HepG2 (cell line): ENCODE data around the gene DRAM1. TPM values are rescaled to one million over a fixed set of nuclear protein-coding genes. Genes with fewer than 3 reads are reported as not detected.
A peak's percentile ranks its signal among the peaks of the same experiment; 100 is the strongest.

ENCODE experiments used
- ATF7-NPFF ChIP-seq: sonication (generic); formaldehyde crosslinking; IDR thresholded peaks from 2 replicates; pipeline ENCODE4 v1.8.1; 2023; ENCODE audit warnings: mild to moderate bottlenecking, low read depth, missing genetic modification reagents, moderate library complexity
- JUNB ChIP-seq: sonication (generic); formaldehyde crosslinking; IDR thresholded peaks from 2 replicates; pipeline ENCODE4 v1.8.0; 2022; ENCODE audit warnings: missing genetic modification reagents, mild to moderate bottlenecking, borderline replicate concordance
- NFE2 ChIP-seq: sonication (generic); formaldehyde crosslinking; IDR thresholded peaks from 2 replicates; pipeline ENCODE4 v1.4.0; 2020; ENCODE audit warnings: missing genetic modification reagents
- SAP130 ChIP-seq: IDR thresholded peaks from 2 replicates; pipeline ENCODE4 v1.6.1; 2016; ENCODE audit warnings: low read depth
- ZBTB38 ChIP-seq: sonication (generic); formaldehyde crosslinking; IDR thresholded peaks from 2 replicates; pipeline ENCODE4 v1.5.1; 2020; ENCODE audit warnings: mild to moderate bottlenecking, missing genetic modification reagents
- ZBTB7A ChIP-seq: sonication (generic); formaldehyde crosslinking; IDR thresholded peaks from 2 replicates; pipeline ENCODE4 v1.8.0; 2022; ENCODE audit warnings: mild to moderate bottlenecking, missing genetic modification reagents
- ZFX ChIP-seq: sonication (generic); formaldehyde crosslinking; IDR thresholded peaks from 2 replicates; pipeline ENCODE4 v1.4.0; 2020; ENCODE audit warnings: mild to moderate bottlenecking, low read depth, missing genetic modification reagents, moderate library complexity
- ZNF30 ChIP-seq: sonication (generic); formaldehyde crosslinking; IDR thresholded peaks from 2 replicates; pipeline ENCODE4 v1.5.0; 2020; ENCODE audit warnings: mild to moderate bottlenecking, missing genetic modification reagents
- ZNF496 ChIP-seq: sonication (generic); formaldehyde crosslinking; IDR thresholded peaks from 2 replicates; pipeline ENCODE4 v1.8.1; 2023; ENCODE audit warnings: mild to moderate bottlenecking, moderate library complexity, missing genetic modification reagents; ENCODE audit not compliant: insufficient replicate concordance
- ZNF598 ChIP-seq: sonication (generic); formaldehyde crosslinking; IDR thresholded peaks from 2 replicates; pipeline ENCODE4 v1.5.1; 2020; ENCODE audit warnings: mild to moderate bottlenecking, missing genetic modification reagents, borderline replicate concordance
- ZNF75D ChIP-seq: sonication (generic); formaldehyde crosslinking; IDR thresholded peaks from 2 replicates; pipeline ENCODE4 v1.8.1; 2023; ENCODE audit warnings: missing genetic modification reagents, mild to moderate bottlenecking, borderline replicate concordance
- ZNF891 ChIP-seq: sonication (generic); formaldehyde crosslinking; IDR thresholded peaks from 2 replicates; pipeline ENCODE4 v1.5.0; 2020; ENCODE audit warnings: mild to moderate bottlenecking, missing genetic modification reagents
- polyA plus RNA-seq, 8 experiments: library from polyadenylated mRNA; depleted of rRNA in 3 of 8; stranded (reverse) in 7 of 8; unstranded in 1 of 8; fragments of >200 nt; fragmentation: Illumina TruSeq in 4 of 8; extraction: Trizol in 4 of 8; gene quantifications; 2 replicates each; pipeline versions ENCODE4 v1.2.1 to v1.2.3, GENCODE V29; 2011 to 2016; ENCODE audit warnings: low read depth in 4 of 8, missing spikeins in 1 of 8, mixed read lengths in 1 of 8; ENCODE audit not compliant: insufficient read depth in 1 of 8
- total RNA-seq, 5 experiments: library from RNA; depleted of rRNA; stranded (reverse); fragments of >200 nt; fragmentation: Illumina TruSeq; extraction: Trizol; gene quantifications; 2 replicates each; pipeline ENCODE4 v1.2.3, GENCODE V29; 2016; ENCODE audit warnings: low read depth in 1 of 5
- TF ChIP-seq, protein P1 (sequence below): sonication (generic); formaldehyde crosslinking; IDR thresholded peaks from 2 replicates; pipeline ENCODE4 v1.4.0; 2020; ENCODE audit warnings: missing genetic modification reagents, low read depth, mild to moderate bottlenecking, borderline replicate concordance
- TF ChIP-seq, protein P2 (sequence below): sonication (generic); formaldehyde crosslinking; IDR thresholded peaks from 2 replicates; pipeline ENCODE4 v1.4.0; 2020; ENCODE audit warnings: missing genetic modification reagents
- TF ChIP-seq, protein P3 (sequence below): IDR thresholded peaks from 2 replicates; pipeline ENCODE4 v1.6.1; 2012; ENCODE audit warnings: inconsistent platforms
- TF ChIP-seq, protein P4 (sequence below): IDR thresholded peaks from 2 replicates; pipeline ENCODE4 v1.4.0; 2020; ENCODE audit warnings: mild to moderate bottlenecking, missing genetic modification reagents
- TF ChIP-seq, protein P5 (sequence below): sonication (generic); formaldehyde crosslinking; IDR thresholded peaks from 2 replicates; pipeline ENCODE4 v1.8.1; 2023; ENCODE audit warnings: mild to moderate bottlenecking, missing genetic modification reagents, borderline replicate concordance
- TF ChIP-seq, protein P6 (sequence below): sonication (generic); formaldehyde crosslinking; IDR thresholded peaks from 2 replicates; pipeline ENCODE4 v1.5.1; 2020; ENCODE audit warnings: mild to moderate bottlenecking, missing genetic modification reagents, moderate library complexity

DRAM1 gene
- total and polyA plus RNA-seq, 2 of the 13 experiments (the other 11 are each of a cell fraction or from before 2014, with no cell fraction given): 20.9 to 32.6 TPM

DNA sequence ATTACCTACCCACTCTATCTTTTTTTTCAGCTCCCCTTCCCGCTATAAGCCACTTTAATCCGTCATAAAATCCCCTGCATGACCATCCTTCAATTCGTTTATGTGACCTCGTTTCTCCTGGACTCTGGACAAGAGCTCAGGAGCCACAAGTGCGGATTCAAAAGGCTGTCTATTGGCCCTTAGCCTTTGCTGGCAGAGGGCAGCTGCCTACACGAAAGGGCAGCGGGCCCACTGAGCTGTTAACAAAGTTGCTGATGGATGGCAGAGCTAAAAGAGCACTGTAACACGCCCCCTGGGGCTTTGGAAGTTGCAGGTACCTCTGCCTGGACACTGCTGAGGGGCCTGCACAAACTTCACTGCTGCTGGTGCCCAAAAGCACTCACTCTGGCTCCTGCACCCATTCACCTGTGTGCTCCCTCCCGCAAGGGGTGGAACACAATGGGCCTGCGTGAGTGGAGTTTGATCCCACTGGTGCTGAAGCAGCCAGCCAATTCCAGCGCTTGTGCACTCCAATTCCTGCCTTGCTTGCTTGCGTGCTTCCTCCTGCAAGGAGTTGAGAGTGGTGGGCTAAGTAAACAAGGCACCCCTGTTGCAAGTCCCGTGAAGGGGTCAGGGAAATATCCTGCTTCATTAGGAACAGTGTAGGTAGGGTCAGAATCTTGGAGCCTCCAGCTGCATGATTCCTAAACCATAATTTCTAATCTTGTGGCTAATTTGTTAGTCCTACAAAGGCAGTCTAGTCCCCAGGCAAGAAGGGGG is 10.6 kb upstream of the DRAM1 start (continued):
- no peak for TF ChIP-seq NFE2 (CRISPR knock-in tag)
- no peak for TF ChIP-seq ZNF496
- TF ChIP-seq, protein P1, sequence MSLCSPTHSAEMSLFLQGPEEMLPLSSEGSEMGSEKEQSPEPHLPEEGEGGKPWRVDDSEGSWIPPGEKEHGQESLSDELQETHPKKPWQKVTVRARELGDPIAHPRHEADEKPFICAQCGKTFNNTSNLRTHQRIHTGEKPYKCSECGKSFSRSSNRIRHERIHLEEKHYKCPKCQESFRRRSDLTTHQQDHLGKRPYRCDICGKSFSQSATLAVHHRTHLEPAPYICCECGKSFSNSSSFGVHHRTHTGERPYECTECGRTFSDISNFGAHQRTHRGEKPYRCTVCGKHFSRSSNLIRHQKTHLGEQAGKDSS: 0 out of 2 replicates have a peak, but pooled peaks have one; percentile 43
- TF ChIP-seq ZBTB7A: peak; percentile 95
- TF ChIP-seq, protein P2, sequence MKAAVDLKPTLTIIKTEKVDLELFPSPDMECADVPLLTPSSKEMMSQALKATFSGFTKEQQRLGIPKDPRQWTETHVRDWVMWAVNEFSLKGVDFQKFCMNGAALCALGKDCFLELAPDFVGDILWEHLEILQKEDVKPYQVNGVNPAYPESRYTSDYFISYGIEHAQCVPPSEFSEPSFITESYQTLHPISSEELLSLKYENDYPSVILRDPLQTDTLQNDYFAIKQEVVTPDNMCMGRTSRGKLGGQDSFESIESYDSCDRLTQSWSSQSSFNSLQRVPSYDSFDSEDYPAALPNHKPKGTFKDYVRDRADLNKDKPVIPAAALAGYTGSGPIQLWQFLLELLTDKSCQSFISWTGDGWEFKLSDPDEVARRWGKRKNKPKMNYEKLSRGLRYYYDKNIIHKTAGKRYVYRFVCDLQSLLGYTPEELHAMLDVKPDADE (CRISPR knock-in tag): no peak
- TF ChIP-seq, protein P3, sequence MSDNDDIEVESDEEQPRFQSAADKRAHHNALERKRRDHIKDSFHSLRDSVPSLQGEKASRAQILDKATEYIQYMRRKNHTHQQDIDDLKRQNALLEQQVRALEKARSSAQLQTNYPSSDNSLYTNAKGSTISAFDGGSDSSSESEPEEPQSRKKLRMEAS: no peak
- TF ChIP-seq ZNF75D (CRISPR knock-in tag): no peak
- peak; percentile 30; the same call in 1 of the 2 replicates for TF ChIP-seq ZNF598
- peak; percentile 50 for TF ChIP-seq ZFX
- no peak for TF ChIP-seq ZNF891
- TF ChIP-seq, protein P4, sequence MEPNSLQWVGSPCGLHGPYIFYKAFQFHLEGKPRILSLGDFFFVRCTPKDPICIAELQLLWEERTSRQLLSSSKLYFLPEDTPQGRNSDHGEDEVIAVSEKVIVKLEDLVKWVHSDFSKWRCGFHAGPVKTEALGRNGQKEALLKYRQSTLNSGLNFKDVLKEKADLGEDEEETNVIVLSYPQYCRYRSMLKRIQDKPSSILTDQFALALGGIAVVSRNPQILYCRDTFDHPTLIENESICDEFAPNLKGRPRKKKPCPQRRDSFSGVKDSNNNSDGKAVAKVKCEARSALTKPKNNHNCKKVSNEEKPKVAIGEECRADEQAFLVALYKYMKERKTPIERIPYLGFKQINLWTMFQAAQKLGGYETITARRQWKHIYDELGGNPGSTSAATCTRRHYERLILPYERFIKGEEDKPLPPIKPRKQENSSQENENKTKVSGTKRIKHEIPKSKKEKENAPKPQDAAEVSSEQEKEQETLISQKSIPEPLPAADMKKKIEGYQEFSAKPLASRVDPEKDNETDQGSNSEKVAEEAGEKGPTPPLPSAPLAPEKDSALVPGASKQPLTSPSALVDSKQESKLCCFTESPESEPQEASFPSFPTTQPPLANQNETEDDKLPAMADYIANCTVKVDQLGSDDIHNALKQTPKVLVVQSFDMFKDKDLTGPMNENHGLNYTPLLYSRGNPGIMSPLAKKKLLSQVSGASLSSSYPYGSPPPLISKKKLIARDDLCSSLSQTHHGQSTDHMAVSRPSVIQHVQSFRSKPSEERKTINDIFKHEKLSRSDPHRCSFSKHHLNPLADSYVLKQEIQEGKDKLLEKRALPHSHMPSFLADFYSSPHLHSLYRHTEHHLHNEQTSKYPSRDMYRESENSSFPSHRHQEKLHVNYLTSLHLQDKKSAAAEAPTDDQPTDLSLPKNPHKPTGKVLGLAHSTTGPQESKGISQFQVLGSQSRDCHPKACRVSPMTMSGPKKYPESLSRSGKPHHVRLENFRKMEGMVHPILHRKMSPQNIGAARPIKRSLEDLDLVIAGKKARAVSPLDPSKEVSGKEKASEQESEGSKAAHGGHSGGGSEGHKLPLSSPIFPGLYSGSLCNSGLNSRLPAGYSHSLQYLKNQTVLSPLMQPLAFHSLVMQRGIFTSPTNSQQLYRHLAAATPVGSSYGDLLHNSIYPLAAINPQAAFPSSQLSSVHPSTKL (CRISPR knock-in tag): no peak
- TF ChIP-seq SAP130 (CRISPR knock-in tag): no peak
- no peak for TF ChIP-seq ATF7-NPFF (CRISPR knock-in tag)
- no peak for TF ChIP-seq JUNB (CRISPR knock-in tag)
- no peak for TF ChIP-seq ZBTB38 (CRISPR knock-in tag)
- TF ChIP-seq, protein P5, sequence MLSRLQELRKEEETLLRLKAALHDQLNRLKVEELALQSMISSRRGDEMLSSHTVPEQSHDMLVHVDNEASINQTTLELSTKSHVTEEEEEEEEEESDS (CRISPR knock-in tag): no peak
- no peak for TF ChIP-seq ZNF30 (CRISPR knock-in tag)
- TF ChIP-seq, protein P6, sequence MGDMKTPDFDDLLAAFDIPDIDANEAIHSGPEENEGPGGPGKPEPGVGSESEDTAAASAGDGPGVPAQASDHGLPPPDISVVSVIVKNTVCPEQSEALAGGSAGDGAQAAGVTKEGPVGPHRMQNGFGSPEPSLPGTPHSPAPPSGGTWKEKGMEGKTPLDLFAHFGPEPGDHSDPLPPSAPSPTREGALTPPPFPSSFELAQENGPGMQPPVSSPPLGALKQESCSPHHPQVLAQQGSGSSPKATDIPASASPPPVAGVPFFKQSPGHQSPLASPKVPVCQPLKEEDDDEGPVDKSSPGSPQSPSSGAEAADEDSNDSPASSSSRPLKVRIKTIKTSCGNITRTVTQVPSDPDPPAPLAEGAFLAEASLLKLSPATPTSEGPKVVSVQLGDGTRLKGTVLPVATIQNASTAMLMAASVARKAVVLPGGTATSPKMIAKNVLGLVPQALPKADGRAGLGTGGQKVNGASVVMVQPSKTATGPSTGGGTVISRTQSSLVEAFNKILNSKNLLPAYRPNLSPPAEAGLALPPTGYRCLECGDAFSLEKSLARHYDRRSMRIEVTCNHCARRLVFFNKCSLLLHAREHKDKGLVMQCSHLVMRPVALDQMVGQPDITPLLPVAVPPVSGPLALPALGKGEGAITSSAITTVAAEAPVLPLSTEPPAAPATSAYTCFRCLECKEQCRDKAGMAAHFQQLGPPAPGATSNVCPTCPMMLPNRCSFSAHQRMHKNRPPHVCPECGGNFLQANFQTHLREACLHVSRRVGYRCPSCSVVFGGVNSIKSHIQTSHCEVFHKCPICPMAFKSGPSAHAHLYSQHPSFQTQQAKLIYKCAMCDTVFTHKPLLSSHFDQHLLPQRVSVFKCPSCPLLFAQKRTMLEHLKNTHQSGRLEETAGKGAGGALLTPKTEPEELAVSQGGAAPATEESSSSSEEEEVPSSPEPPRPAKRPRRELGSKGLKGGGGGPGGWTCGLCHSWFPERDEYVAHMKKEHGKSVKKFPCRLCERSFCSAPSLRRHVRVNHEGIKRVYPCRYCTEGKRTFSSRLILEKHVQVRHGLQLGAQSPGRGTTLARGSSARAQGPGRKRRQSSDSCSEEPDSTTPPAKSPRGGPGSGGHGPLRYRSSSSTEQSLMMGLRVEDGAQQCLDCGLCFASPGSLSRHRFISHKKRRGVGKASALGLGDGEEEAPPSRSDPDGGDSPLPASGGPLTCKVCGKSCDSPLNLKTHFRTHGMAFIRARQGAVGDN (CRISPR knock-in tag): peak; percentile 69
